NCI-H2227 treated with DMSO at 0.1 percent for 48 hours (cell line): ENCODE measurements around the gene TRAM2.
"Not testable (repeated sequence)": the region's sequence is repeated elsewhere in the genome, so short reads cannot be mapped to it uniquely, and the experiment has no call there.

Experiments used
- DNase-seq: peaks from one replicate; lab custom pipeline; 2025; lab: John Stamatoyannopoulos, UW

The TRAM2 gene

GRCh38 chr6:52491203-52492069 lies 85.4 kb downstream of the TRAM2 start:
- no peak for DNase-seq

- DNase-seq: no peak
These were observed 87.0 kb downstream of the TRAM2 start for GRCh38 chr6:52489881-52490280.

- DNase-seq: no peak
These were observed 93.2 kb downstream of the TRAM2 start for GRCh38 chr6:52483671-52484003.

GRCh38 chr6:52482903-52483670 lies 93.8 kb downstream of the TRAM2 start:
- DNase-seq: no peak

- DNase-seq: no peak
These were observed 101.6 kb downstream of the TRAM2 start for GRCh38 chr6:52475307-52475706.

- no peak for DNase-seq
These were observed 102.7 kb downstream of the TRAM2 start for GRCh38 chr6:52474173-52474572.

GRCh38 chr6:52461194-52461593 lies 115.7 kb downstream of the TRAM2 start:
- not testable (repeated sequence) for DNase-seq

GRCh38 chr6:52457096-52457495 lies 119.8 kb downstream of the TRAM2 start:
- no peak for DNase-seq

- DNase-seq: no peak
These were observed 122.3 kb downstream of the TRAM2 start for GRCh38 chr6:52454556-52454955.
